Loucy (cell line): ENCODE results near the gene C4orf54.

ENCODE experiments used
- H2AFZ ChIP-seq: fragments of 200-600 bp; sonication (generic); 2 replicates; pipeline ENCODE4 v1.6.0; 2016; ENCODE audit warnings: antibody characterized with exemption, mild to moderate bottlenecking, low read length, moderate library complexity
- H3F3A ChIP-seq: fragments of 200-600 bp; 2 replicates; pipeline ENCODE4 v1.6.0; 2016; ENCODE audit warnings: antibody characterized with exemption, low read depth, mild to moderate bottlenecking
- H3K27me3 ChIP-seq: fragments of 200-600 bp; sonication (generic); 2 replicates; pipeline ENCODE4 v1.6.1; 2014; ENCODE audit warnings: low read length, mild to moderate bottlenecking; ENCODE audit not compliant: insufficient read depth, poor library complexity, severe bottlenecking
- H3K36me3 ChIP-seq: fragments of 200-600 bp; sonication (generic); 2 replicates; pipeline ENCODE4 v1.6.1; 2016; ENCODE audit warnings: low read length; ENCODE audit not compliant: insufficient read depth
- H3K4me1 ChIP-seq: fragments of 200-600 bp; sonication (generic); 2 replicates; pipeline ENCODE4 v1.5.1; 2014; ENCODE audit warnings: low read length, mild to moderate bottlenecking; ENCODE audit not compliant: insufficient read depth, poor library complexity, severe bottlenecking
- H3K4me2 ChIP-seq: fragments of 200-600 bp; sonication (generic); 2 replicates; pipeline ENCODE4 v1.6.0; 2014; ENCODE audit warnings: antibody characterized with exemption, low read length, low read depth, mild to moderate bottlenecking; ENCODE audit not compliant: poor library complexity, severe bottlenecking
- H3K4me3 ChIP-seq: fragments of 200-600 bp; sonication (generic); 2 replicates; pipeline ENCODE4 v1.5.1; 2014; ENCODE audit warnings: low read length, mild to moderate bottlenecking, mixed read lengths; ENCODE audit not compliant: poor library complexity, severe bottlenecking
- H3K79me2 ChIP-seq: fragments of 200-600 bp; sonication (generic); 2 replicates; pipeline ENCODE4 v1.6.1; 2014; ENCODE audit warnings: low read length; ENCODE audit not compliant: insufficient read depth
- H3K9ac ChIP-seq: fragments of 200-600 bp; sonication (generic); 2 replicates; pipeline ENCODE4 v1.6.0; 2014; ENCODE audit warnings: mild to moderate bottlenecking, low read depth, low read length, moderate library complexity; ENCODE audit not compliant: poor library complexity, severe bottlenecking
- H3K9me2 ChIP-seq: fragments of 200-600 bp; sonication (generic); replicated peaks from 2 replicates; pipeline ENCODE4 v1.6.1; 2016; ENCODE audit warnings: low read depth, low read length, mixed read lengths
- H3K9me3 ChIP-seq: fragments of 200-600 bp; sonication (generic); 2 replicates; pipeline ENCODE4 v1.6.1; 2014; ENCODE audit warnings: mild to moderate bottlenecking, antibody characterized with exemption, low read length, low read depth; ENCODE audit not compliant: insufficient read depth
- H4K20me1 ChIP-seq: fragments of 200-600 bp; sonication (generic); 2 replicates; pipeline ENCODE4 v1.6.0; 2014; ENCODE audit warnings: antibody characterized with exemption, low read length, mild to moderate bottlenecking; ENCODE audit not compliant: insufficient read depth, poor library complexity, severe bottlenecking
- EZH2phosphoT487 ChIP-seq: fragments of 200-600 bp; IDR thresholded peaks from 2 replicates; pipeline ENCODE4 v1.6.1; 2018; ENCODE audit warnings: antibody characterized with exemption, mild to moderate bottlenecking, moderate library complexity, borderline replicate concordance
- TF ChIP-seq, protein P1 (sequence below): fragments of 200-600 bp; sonication (generic); conservative IDR thresholded peaks from 2 replicates; pipeline ENCODE4 v1.5.1; 2014; ENCODE audit warnings: mild to moderate bottlenecking, antibody characterized with exemption, low read length

C4orf54 gene

GRCh38 chr4:99624141-99624719, 33.4 kb downstream of the C4orf54 start:
- Histone ChIP-seq H3K36me3 (no peaks in the 10 kb centered on the region), H4K20me1 (no peaks in the 10 kb centered on the region), H3K4me3 (no peak overlapping the region), H3K9me3 (no peaks in the 10 kb centered on the region), H3K79me2 (no peaks in the 10 kb centered on the region), H3K27me3 (no peaks in the 10 kb centered on the region), H3F3A (no peaks in the 10 kb centered on the region), H3K4me2 (no peak overlapping the region), H2AFZ (no peak overlapping the region), H3K4me1 (no peaks in the 10 kb centered on the region), H3K9ac (no peak overlapping the region), H3K9me2 (no peaks in the 10 kb centered on the region)
- TF ChIP-seq, protein P1, sequence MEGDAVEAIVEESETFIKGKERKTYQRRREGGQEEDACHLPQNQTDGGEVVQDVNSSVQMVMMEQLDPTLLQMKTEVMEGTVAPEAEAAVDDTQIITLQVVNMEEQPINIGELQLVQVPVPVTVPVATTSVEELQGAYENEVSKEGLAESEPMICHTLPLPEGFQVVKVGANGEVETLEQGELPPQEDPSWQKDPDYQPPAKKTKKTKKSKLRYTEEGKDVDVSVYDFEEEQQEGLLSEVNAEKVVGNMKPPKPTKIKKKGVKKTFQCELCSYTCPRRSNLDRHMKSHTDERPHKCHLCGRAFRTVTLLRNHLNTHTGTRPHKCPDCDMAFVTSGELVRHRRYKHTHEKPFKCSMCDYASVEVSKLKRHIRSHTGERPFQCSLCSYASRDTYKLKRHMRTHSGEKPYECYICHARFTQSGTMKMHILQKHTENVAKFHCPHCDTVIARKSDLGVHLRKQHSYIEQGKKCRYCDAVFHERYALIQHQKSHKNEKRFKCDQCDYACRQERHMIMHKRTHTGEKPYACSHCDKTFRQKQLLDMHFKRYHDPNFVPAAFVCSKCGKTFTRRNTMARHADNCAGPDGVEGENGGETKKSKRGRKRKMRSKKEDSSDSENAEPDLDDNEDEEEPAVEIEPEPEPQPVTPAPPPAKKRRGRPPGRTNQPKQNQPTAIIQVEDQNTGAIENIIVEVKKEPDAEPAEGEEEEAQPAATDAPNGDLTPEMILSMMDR, result no peak
- no peak for TF ChIP-seq EZH2phosphoT487

DNA sequence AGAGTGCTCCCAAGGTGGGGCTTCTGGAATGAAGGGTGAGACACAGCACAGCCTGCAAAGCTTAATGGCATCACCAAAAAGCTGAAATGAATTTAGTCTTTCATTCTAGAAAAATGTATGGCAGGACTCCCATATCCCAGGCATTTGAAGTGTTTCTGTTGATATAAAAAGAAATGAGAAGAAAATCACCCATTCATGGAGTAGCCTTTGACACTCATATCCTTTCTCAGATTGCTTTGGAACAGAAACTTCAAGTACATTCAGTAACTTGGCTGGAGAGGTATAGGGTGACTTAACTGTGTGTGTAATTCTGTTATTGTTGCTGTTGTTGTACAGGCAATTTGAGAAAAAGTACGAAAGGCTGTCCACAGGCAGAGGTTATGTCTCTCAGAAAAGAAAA, 35.3 kb downstream of the C4orf54 start:
- Histone ChIP-seq H3K27me3 (no peaks in the 10 kb centered on the region), H3F3A (no peaks in the 10 kb centered on the region), H3K9me2 (no peaks in the 10 kb centered on the region), H3K4me3 (no peak overlapping the region), H3K9me3 (no peaks in the 10 kb centered on the region), H3K4me2 (no peak overlapping the region), H2AFZ (no peak overlapping the region), H3K9ac (no peak overlapping the region), H4K20me1 (no peaks in the 10 kb centered on the region), H3K79me2 (no peaks in the 10 kb centered on the region), H3K36me3 (no peaks in the 10 kb centered on the region), H3K4me1 (no peaks in the 10 kb centered on the region)
- TF ChIP-seq, protein P1, result no peak
- TF ChIP-seq EZH2phosphoT487, result no peak

- H3K27me3 ChIP-seq, result no peaks in the 10 kb centered on the region
- H3K4me2 ChIP-seq, result no peak overlapping the region
- H3K9me3 ChIP-seq, result no peaks in the 10 kb centered on the region
- H3K4me3 ChIP-seq, result no peak overlapping the region
- H3K79me2 ChIP-seq, result no peaks in the 10 kb centered on the region
- H3K9me2 ChIP-seq, result no peaks in the 10 kb centered on the region
- no peaks in the 10 kb centered on the region for H3F3A ChIP-seq
- no peaks in the 10 kb centered on the region for H4K20me1 ChIP-seq
- no peaks in the 10 kb centered on the region for H3K36me3 ChIP-seq
- H3K4me1 ChIP-seq, result no peaks in the 10 kb centered on the region
- no peak overlapping the region for H3K9ac ChIP-seq
- TF ChIP-seq EZH2phosphoT487, result no peak
- TF ChIP-seq, protein P1, result no peak
- no peak overlapping the region for H2AFZ ChIP-seq
Measured at GRCh38 chr4:99617374-99617773, 40.3 kb downstream of the C4orf54 start.
